ENCODE results near the gene KCNB1.

DNA sequence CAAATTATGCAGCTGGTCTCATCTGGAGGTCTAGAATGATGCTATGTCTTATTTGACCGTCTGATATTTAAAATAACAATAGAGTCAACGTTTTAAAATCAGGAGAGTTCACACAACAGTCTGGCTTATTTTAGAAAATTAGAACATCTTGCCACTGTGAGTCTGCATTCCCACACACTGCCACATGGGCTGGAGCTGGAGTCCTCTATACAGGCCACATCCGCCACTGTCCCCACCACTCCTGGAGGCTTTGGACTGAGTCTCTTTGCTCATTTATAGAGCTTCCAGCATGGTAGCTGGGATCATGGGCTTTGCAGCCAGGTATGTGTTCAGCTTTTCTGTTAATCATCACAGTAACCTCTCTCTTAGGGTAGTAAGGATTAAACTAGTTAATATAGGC lies 135.8 kb downstream of the KCNB1 start:
- TF ChIP-seq, protein P1, sequence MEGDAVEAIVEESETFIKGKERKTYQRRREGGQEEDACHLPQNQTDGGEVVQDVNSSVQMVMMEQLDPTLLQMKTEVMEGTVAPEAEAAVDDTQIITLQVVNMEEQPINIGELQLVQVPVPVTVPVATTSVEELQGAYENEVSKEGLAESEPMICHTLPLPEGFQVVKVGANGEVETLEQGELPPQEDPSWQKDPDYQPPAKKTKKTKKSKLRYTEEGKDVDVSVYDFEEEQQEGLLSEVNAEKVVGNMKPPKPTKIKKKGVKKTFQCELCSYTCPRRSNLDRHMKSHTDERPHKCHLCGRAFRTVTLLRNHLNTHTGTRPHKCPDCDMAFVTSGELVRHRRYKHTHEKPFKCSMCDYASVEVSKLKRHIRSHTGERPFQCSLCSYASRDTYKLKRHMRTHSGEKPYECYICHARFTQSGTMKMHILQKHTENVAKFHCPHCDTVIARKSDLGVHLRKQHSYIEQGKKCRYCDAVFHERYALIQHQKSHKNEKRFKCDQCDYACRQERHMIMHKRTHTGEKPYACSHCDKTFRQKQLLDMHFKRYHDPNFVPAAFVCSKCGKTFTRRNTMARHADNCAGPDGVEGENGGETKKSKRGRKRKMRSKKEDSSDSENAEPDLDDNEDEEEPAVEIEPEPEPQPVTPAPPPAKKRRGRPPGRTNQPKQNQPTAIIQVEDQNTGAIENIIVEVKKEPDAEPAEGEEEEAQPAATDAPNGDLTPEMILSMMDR (conservative IDR thresholded peaks at IDR 0.05) = no peak
- no peak for TF ChIP-seq EZH2 (IDR thresholded peaks at IDR 0.05; ENCODE audit: low read depth)

All from PC-9 (cell line).